HG03175 (cell line): Measurements from ENCODE around the gene PPP5C.

Experiments used
- ATAC-seq: cut with Tn5 transposase; IDR thresholded peaks from one replicate; pipeline ENCODE4 v1.9.1; 2021; ENCODE audit warnings: mild to moderate bottlenecking, moderate library complexity; ENCODE audit not compliant: unreplicated experiment

The PPP5C gene

GRCh38 chr19:46330319-46330918, 16.5 kb upstream of the PPP5C start:
- ATAC-seq = no peak

- no peak for ATAC-seq
These were observed 9.4 kb upstream of the PPP5C start for GRCh38 chr19:46337487-46337886.

DNA sequence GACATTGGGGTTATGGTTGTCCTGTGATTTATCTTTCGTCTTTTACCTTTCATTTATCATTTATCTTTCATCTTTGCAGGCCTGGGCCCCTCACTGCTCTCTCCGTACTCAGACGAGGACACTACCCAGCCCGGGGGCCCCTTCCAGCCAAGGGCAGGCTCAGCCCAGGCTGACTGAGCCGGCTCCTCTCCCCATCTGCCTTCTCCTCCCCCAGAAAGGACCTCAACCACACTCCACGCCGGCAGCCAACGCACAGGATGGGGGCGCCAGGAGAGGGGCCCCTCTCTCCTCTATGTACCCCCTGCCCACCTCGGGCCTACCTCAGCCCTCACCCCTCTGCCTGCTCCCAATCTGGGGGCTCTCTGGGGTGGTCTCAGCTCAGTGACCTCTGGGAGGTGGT, 7.4 kb upstream of the PPP5C start:
- ATAC-seq = no peak

GRCh38 chr19:46340051-46340659, 6.7 kb upstream of the PPP5C start:
- ATAC-seq = no peak

- ATAC-seq = no peak
These were observed 5.0 kb upstream of the PPP5C start for GRCh38 chr19:46341937-46342336.

DNA sequence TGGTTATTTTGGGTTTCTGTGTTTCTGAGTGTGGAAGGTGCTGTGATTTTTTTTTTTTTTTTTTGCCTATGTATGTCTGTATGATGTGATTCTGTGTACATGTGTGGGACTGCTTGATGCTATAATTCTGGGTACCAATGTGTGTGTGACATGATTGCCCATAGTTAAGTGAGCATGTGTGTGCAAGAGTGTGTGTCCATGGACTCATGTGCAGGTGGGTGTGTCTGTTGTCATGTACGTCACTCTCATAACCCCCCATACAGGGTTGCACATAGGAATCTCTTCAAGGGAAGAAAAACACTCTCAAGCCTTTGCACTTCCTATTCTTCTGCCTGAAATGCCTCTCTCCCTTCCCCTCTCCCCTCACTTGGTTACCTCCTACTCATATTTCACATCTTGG, 2.5 kb upstream of the PPP5C start:
- no peak for ATAC-seq

DNA sequence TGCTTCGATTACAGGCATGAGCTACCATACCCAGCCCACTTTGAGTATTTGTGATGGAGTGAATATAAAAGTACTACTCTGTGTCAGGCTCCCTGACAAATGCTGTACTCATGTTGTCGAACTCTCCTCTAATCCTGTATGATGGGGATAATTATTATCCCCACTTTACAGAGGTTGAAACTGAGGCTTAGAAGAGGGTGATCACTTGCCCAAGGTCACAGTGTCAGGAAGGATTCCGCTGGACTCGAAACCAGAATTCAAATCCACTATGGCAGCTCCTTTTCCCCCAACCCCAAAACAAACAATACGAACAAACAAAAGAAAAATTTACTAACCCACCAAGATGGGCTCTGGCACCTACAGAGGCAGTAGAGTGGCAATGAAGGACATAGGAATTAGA, 1.7 kb upstream of the PPP5C start:
- no peak for ATAC-seq

- ATAC-seq = no peak
These were observed 641 bp downstream of the PPP5C start for GRCh38 chr19:46347572-46347883.

GRCh38 chr19:46347985-46348384, 1.1 kb downstream of the PPP5C start:
- no peak for ATAC-seq

- ATAC-seq = no peak
These were observed 2.6 kb downstream of the PPP5C start for GRCh38 chr19:46349311-46349993.

- ATAC-seq = no peak
These were observed 3.3 kb downstream of the PPP5C start for GRCh38 chr19:46350029-46350757.

- ATAC-seq = no peak
These were observed 3.9 kb downstream of the PPP5C start for GRCh38 chr19:46350758-46351159.

DNA sequence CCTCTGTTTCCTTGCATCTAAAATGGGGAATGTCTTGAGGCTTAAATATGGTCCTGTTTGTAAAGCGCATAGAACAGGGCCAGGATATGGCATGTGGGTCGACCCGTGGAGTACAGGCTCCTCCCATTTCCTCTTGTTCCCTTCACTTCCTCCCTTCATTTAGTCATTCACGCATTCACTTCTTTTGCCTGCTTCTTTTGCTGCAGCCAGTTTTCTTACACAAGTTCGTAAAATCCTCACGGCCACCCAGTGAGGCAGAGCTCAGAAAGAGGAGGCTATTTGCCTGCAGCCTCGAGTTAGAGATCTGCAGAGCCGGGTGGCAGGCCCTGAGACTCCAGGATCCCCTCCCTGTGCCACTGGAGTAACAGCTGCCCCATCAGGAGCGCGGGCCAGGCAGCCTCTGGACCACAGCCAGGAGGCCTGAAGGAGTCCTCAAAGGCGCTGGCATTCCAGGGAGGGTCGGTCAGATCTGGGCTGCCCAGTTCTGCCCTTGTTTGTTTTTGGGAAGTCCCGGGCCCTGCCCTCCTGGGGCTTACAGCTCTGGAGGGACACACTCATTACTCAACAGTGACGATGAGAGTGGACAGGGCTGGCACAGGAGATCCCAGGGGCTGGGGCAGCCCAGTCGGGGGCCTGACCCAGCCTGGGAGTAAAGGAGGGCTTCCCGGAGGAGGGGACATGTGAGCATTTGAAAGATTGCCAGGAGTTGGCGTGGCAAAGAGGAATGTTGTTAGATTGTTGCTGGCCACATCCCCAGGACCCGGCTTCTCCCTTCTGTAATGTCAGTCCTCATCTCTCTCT, 4.6 kb downstream of the PPP5C start:
- no peak for ATAC-seq

GRCh38 chr19:46353730-46354528, 7.0 kb downstream of the PPP5C start:
- no peak for ATAC-seq

- ATAC-seq = no peak
These were observed 8.6 kb downstream of the PPP5C start for GRCh38 chr19:46355234-46356148.

GRCh38 chr19:46356149-46357055, 9.5 kb downstream of the PPP5C start:
- no peak for ATAC-seq

DNA sequence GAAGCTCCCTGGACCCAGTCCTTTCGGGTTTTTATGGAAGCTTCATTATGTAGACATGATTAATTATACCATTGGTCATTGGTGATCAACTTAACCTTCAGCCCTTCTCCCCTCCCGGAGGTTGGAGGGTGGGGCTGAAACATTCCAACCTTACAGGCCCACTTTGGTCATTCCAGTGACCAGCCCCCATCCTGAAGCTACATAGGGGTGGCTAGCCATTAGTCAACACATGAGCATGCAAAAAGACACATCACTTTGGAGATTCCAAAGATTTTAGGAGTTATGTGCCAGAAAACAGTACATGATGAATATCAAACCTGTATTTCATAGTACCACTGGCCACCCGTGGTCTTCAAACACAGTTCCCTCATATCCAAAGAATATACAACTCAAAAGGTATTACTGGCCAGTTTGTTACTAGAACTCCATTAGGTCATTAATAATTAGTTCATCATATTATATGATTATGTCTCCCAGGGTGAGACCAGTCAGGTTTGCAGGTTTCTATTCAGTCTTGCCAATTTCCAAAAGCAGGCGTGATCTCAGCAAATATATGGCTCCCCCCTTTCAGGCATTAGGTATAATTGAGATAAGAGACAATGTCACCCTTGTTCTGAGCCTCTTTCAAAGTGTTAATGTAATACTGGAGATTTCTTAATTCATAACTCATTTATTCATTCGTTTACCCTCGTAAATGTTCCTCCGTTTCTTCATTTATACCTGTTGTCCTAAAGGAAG, 11.1 kb downstream of the PPP5C start:
- ATAC-seq = no peak

DNA sequence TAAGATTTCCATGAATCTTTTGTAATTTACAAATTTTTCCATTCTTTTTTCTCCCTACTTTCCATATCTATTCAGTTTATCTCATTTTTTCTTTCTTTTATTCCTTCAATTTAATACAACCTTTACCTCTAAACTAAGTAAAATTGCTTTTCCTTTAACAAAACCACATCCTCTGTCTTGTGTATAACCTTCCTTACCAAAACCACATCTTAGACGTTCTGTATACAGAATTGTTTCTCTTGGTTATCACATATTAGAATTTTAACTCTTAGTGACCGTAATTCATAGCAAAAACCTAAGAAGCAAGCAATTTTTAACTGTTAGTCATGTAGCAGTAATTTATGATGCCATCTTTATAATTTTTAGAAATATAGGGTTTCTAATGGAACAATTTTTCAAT, 15.0 kb downstream of the PPP5C start:
- ATAC-seq = no peak
